ENCODE results near the gene ARL15.

DNA sequence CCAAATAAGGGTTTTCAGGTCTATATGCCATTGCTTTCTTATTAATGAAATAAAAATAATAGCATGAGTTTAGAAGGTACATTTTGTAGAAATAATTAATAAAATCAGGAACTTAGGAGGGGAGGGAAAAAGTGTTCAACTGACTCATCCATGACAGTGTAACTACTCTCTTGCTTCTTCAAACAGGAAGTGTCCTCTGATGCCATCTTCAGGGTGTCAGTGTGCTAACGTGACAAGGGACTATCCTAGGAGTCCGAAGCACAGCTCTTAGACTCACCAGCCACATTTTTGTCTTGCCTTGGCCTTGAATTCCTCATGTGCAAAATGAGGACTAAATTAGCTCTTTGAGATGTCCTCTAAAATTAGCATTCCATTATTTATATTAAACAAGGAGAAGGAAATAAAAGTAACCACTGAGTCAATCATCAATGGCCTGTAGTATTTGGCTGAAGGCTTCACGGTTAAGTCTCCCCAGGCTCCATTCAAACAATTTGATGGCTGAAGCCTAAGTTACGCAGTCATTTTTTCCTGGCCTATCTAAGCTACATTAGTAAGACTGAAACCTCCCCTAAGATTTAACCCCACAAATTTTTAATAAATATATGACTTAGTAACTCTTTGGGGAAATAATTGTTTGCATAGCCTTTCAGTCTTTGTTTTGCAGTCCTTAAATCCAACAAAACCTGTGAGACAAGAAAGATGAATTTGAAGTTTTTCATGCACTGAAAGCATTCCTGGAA lies 151.1 kb downstream of the ARL15 start:
- no peak for TF ChIP-seq POLR2A (IDR thresholded peaks at IDR 0.05)
- TF ChIP-seq, protein P1, sequence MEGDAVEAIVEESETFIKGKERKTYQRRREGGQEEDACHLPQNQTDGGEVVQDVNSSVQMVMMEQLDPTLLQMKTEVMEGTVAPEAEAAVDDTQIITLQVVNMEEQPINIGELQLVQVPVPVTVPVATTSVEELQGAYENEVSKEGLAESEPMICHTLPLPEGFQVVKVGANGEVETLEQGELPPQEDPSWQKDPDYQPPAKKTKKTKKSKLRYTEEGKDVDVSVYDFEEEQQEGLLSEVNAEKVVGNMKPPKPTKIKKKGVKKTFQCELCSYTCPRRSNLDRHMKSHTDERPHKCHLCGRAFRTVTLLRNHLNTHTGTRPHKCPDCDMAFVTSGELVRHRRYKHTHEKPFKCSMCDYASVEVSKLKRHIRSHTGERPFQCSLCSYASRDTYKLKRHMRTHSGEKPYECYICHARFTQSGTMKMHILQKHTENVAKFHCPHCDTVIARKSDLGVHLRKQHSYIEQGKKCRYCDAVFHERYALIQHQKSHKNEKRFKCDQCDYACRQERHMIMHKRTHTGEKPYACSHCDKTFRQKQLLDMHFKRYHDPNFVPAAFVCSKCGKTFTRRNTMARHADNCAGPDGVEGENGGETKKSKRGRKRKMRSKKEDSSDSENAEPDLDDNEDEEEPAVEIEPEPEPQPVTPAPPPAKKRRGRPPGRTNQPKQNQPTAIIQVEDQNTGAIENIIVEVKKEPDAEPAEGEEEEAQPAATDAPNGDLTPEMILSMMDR (IDR thresholded peaks at IDR 0.05), result no peak
